SH-SY5Y (cell line): ENCODE data around the gene DIDO1.

Source experiments
- GATA2 ChIP-seq: IDR thresholded peaks from 2 replicates; pipeline ENCODE4 v1.6.1; 2011; ENCODE audit warnings: mild to moderate bottlenecking, low read depth, low read length
- GATA3 ChIP-seq: IDR thresholded peaks from 2 replicates; pipeline ENCODE4 v1.6.1; 2011; ENCODE audit warnings: low read depth, mild to moderate bottlenecking, low read length, moderate library complexity

DNA sequence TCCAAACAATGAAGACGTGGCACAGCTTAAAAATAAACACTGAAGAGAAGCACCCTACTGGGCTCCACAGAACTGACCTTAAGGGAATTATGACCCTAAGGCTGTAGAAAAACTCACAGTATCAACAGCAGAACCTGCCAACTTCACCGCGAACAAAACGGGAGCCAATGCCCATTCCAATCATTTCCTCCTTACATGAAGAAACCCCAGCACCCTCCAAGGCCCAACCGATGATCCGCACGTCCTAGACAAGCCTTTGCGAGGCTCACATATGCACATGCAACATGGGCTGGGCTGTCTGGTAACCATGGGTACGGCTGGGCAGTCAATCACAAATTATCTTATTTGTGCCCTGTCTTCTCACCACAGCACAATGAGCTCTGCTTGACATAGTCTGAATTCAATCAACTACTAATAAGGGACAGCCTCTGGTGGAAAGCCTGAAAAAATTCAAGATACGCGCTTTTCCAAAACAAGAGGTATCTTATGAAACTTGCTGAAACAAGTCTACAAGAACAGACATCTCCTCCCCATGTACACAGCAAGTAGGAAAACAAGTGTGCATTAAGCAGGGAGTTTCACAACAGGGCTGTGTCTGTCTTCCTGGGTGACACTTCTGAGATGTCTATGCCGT lies 1.7 kb downstream of the DIDO1 start:
- no peak for TF ChIP-seq GATA3
- no peak for TF ChIP-seq GATA2
